ENCODE data around the gene ADCY5.

Gene ADCY5

DNA sequence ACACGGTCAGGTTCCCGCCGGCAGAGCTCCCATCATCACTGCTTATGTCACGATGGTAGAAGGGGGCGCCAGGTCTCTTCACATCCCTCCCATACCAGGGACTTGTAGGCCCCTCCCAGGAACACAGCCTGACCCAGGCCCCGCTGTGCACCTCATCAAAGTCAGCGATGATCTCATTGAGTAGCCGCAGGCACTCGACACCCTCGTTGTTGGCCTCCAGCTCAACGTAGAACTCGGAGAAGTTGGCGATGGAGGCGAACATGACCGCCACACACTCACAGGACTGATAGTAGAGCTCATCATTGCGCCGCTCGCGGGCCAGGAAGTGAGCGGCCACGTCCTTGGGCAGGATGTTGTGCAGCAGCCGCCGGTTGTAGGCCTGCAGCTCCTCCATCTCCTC, 157.9 kb downstream of the ADCY5 start:
- TF ChIP-seq TAF1 (IDR thresholded peaks at IDR 0.05; ENCODE audit: borderline replicate concordance, insufficient read depth, low read length) (no peak), POLR2AphosphoS5 (IDR thresholded peaks at IDR 0.05; ENCODE audit: low read depth, low read length) (no peak), SIN3A (IDR thresholded peaks at IDR 0.05; ENCODE audit: borderline replicate concordance, insufficient read depth, low read length) (no peak), FOXP2 (optimal IDR thresholded peaks at IDR 0.05; ENCODE audit: borderline replicate concordance, extremely low read depth, extremely low read length, insufficient read depth) (no peak)
- TF ChIP-seq, protein P1, sequence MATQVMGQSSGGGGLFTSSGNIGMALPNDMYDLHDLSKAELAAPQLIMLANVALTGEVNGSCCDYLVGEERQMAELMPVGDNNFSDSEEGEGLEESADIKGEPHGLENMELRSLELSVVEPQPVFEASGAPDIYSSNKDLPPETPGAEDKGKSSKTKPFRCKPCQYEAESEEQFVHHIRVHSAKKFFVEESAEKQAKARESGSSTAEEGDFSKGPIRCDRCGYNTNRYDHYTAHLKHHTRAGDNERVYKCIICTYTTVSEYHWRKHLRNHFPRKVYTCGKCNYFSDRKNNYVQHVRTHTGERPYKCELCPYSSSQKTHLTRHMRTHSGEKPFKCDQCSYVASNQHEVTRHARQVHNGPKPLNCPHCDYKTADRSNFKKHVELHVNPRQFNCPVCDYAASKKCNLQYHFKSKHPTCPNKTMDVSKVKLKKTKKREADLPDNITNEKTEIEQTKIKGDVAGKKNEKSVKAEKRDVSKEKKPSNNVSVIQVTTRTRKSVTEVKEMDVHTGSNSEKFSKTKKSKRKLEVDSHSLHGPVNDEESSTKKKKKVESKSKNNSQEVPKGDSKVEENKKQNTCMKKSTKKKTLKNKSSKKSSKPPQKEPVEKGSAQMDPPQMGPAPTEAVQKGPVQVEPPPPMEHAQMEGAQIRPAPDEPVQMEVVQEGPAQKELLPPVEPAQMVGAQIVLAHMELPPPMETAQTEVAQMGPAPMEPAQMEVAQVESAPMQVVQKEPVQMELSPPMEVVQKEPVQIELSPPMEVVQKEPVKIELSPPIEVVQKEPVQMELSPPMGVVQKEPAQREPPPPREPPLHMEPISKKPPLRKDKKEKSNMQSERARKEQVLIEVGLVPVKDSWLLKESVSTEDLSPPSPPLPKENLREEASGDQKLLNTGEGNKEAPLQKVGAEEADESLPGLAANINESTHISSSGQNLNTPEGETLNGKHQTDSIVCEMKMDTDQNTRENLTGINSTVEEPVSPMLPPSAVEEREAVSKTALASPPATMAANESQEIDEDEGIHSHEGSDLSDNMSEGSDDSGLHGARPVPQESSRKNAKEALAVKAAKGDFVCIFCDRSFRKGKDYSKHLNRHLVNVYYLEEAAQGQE (IDR thresholded peaks at IDR 0.05; ENCODE audit: insufficient read depth in 1 of 2, low read depth in 2 of 2, low read length in 2 of 2), result no peak

DNA sequence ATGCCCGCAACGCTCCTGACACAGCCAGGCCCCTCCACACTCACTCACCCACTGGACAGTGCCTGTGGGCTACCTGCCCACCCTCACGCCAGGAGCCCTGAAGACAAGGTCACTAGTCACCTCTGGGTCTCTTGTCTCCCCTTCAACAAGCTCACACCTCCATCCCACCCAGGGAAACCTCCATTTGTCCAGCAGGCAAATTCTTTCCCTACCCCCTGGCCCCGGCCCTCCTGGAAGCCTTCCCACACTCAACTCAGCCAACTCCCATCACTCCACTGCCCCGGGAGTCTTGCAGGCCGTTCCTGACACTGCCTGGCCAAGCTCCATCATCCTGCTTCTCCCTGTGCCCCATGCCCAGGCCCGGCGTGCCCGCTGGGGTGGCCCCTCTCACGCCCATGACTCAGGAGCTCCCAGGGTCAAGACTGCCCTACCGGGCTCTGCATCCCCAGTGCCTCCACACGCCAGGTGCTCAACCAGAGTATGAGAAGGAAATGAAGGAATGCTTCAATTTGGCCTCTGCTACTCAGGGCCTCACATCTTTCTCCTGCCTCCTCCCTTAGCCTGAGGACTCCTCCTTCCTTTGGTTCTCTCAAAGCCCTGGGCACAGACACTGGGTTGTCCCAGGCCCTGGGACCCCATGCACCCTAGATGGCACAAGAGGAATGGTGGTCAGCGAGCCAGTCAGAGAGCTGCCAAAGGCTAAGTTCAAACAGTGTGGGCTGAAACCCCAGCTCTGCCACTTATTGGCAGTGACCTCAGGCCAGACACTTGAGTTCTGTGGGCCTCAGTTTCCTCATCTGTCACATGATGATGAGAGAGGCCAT, 158.6 kb downstream of the ADCY5 start:
- TF ChIP-seq SIN3A (IDR thresholded peaks at IDR 0.05; ENCODE audit: borderline replicate concordance, insufficient read depth, low read length) (no peak), POLR2AphosphoS5 (IDR thresholded peaks at IDR 0.05; ENCODE audit: low read depth, low read length) (no peak), FOXP2 (optimal IDR thresholded peaks at IDR 0.05; ENCODE audit: borderline replicate concordance, extremely low read depth, extremely low read length, insufficient read depth) (no peak), TAF1 (IDR thresholded peaks at IDR 0.05; ENCODE audit: borderline replicate concordance, insufficient read depth, low read length) (no peak)
- TF ChIP-seq, protein P1 (IDR thresholded peaks at IDR 0.05; ENCODE audit: insufficient read depth in 1 of 2, low read depth in 2 of 2, low read length in 2 of 2), result no peak

DNA sequence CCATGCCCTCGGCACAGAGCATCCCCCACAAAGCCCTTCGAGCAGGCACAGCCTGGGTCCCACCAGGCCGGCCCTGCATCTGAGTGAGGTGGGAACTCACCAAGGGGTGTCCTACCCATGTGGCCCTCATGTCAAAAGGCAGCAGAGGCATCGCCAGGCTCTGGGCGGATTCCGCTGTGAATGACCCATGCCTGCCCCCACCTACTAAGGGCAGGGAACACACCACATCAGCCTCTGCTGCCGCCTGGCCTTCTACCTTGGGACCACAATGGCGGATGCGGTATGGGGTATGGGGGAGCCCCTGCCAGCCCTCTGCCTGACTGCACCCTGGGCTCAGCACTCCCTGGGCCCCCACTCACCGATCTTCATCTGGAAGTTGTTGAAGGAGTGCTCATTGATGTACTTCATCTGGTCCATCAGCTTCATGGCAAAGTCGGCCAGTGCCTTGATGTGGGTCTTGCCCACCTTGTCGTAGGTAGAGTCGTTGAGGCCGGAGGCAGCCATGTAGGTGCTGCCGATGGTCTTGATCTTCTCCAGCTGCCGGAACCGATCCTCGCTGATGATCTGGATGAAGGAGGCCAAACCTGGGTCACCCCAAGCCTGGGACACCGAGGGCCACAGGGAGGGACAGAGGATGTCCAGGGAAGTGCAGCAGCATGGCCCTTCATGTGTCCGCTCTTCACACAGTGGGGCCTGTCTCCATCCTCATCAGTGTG, 159.3 kb downstream of the ADCY5 start:
- TF ChIP-seq POLR2AphosphoS5 (IDR thresholded peaks at IDR 0.05; ENCODE audit: low read depth, low read length) (no peak), FOXP2 (optimal IDR thresholded peaks at IDR 0.05; ENCODE audit: borderline replicate concordance, extremely low read depth, extremely low read length, insufficient read depth) (no peak), SIN3A (IDR thresholded peaks at IDR 0.05; ENCODE audit: borderline replicate concordance, insufficient read depth, low read length) (no peak), TAF1 (IDR thresholded peaks at IDR 0.05; ENCODE audit: borderline replicate concordance, insufficient read depth, low read length) (no peak)
- TF ChIP-seq, protein P1 (IDR thresholded peaks at IDR 0.05; ENCODE audit: insufficient read depth in 1 of 2, low read depth in 2 of 2, low read length in 2 of 2), result no peak

DNA sequence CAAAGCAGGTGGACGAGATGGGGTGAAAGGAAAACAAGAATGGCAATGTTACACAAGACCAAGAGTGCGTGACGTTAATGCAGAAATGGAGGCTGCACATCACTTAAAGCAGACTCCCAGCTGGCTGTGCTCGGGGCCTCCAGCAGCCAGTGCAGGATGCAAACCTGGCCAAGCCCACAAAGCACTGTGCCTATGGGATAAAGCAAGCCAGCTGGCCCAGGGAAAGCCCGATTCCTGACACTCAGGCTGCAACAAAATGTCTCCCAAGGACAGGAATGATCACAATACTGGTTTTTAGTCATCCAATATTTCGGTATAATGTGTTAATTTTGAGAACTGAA, 161.0 kb downstream of the ADCY5 start:
- TF ChIP-seq FOXP2 (optimal IDR thresholded peaks at IDR 0.05; ENCODE audit: borderline replicate concordance, extremely low read depth, extremely low read length, insufficient read depth) (no peak), SIN3A (IDR thresholded peaks at IDR 0.05; ENCODE audit: borderline replicate concordance, insufficient read depth, low read length) (no peak), POLR2AphosphoS5 (IDR thresholded peaks at IDR 0.05; ENCODE audit: low read depth, low read length) (no peak), TAF1 (IDR thresholded peaks at IDR 0.05; ENCODE audit: borderline replicate concordance, insufficient read depth, low read length) (no peak)
- TF ChIP-seq, protein P1 (IDR thresholded peaks at IDR 0.05; ENCODE audit: insufficient read depth in 1 of 2, low read depth in 2 of 2, low read length in 2 of 2), result no peak

All from PFSK-1 (cell line).